Endothelial cell of umbilical vein (primary cell): ENCODE results near the gene MCC. TPM values are rescaled to one million over a fixed set of nuclear protein-coding genes. Genes with fewer than 3 reads are reported as not detected.

ENCODE experiments used
- BruUV-seq: library from RNA; stranded (reverse); fragments of 400-500 nt; replicated peaks from 2 replicates; lab custom pipeline; 2021; lab: Mats Ljungman, UMichigan
- CTCF ChIA-PET: fragments of 300-600, 350-600 bp; sonication (Branson Sonifier 250); formaldehyde crosslinking; loops from one replicate; lab custom pipeline; 2021; ENCODE audit warnings: antibody characterized with exemption, inconsistent platforms; lab: Charles Lee
- POLR2A ChIA-PET: fragments of 300-600, 350-600 bp; sonication (Branson Sonifier 250); formaldehyde crosslinking; loops from one replicate; lab custom pipeline; 2021; ENCODE audit warnings: antibody characterized with exemption, inconsistent platforms; lab: Charles Lee
- DNase-seq: peaks from one replicate; pipeline ENCODE4 v3.0.0-alpha.2; 2011; ENCODE audit warnings: low read depth, low spot score
- FAIRE-seq: peaks from 2 replicates; lab custom pipeline; 2011; peaks lifted over from hg19 to GRCh38; lab: Jason Lieb, UNC
- H2AFZ ChIP-seq: 2 replicates; pipeline ENCODE4 v1.6.0; 2012; ENCODE audit warnings: low read depth, low read length, control low read depth, inconsistent platforms
- H3K27ac ChIP-seq: 2 replicates; pipeline ENCODE4 v1.5.1; 2011; ENCODE audit warnings: low read depth, mild to moderate bottlenecking, control low read depth, low read length, moderate library complexity; ENCODE audit not compliant: insufficient read depth
- H3K27me3 ChIP-seq, 2 experiments: 2 replicates each; pipeline versions ENCODE4 v1.6.0 to v1.6.1; 2011; ENCODE audit warnings: low read length in 2 of 2, mixed read lengths in 1 of 2; ENCODE audit not compliant: control insufficient read depth in 2 of 2, insufficient read depth in 2 of 2
- H3K36me3 ChIP-seq, 2 experiments: 2 replicates in 1 of 2; 3 replicates in 1 of 2; pipeline ENCODE4 v1.5.1; 2011; ENCODE audit warnings: low read length in 2 of 2, mild to moderate bottlenecking in 1 of 2, moderate library complexity in 1 of 2; ENCODE audit not compliant: control insufficient read depth in 2 of 2, insufficient read depth in 2 of 2; ENCODE audit errors: extremely low read depth in 1 of 2
- H3K4me1 ChIP-seq: 3 replicates; pipeline ENCODE4 v1.5.1; 2011; ENCODE audit warnings: mild to moderate bottlenecking, low read length; ENCODE audit not compliant: control insufficient read depth, insufficient read depth; ENCODE audit errors: extremely low read depth
- H3K4me2 ChIP-seq: 2 replicates; pipeline ENCODE4 v1.6.1; 2011; ENCODE audit warnings: low read length, control low read depth, mixed read lengths; ENCODE audit not compliant: insufficient read depth
- H3K4me3 ChIP-seq, 3 experiments: fragments of 200-600 bp in 1 of 3; sonication (generic), shearing (Covaris generic) in 1 of 3; replicated peaks in 1 of 3; 2 replicates each; pipeline ENCODE4 v1.5.1; 2011 to 2016; ENCODE audit warnings: control low read depth in 3 of 3, low read length in 3 of 3, mild to moderate bottlenecking in 2 of 3, inconsistent platforms in 1 of 3, low read depth in 1 of 3, moderate library complexity in 1 of 3; ENCODE audit not compliant: insufficient read depth in 1 of 3
- H3K79me2 ChIP-seq: 2 replicates; pipeline ENCODE4 v1.6.0; 2012; ENCODE audit warnings: low read length, inconsistent platforms; ENCODE audit not compliant: control insufficient read depth, insufficient read depth
- H3K9ac ChIP-seq: replicated peaks from 2 replicates; pipeline ENCODE3; 2011; ENCODE audit warnings: low read length, control low read depth; ENCODE audit not compliant: insufficient read depth; ENCODE audit errors: extremely low read depth
- H3K9me1 ChIP-seq: replicated peaks from 3 replicates; pipeline ENCODE4 v1.6.0; 2011; ENCODE audit warnings: mild to moderate bottlenecking, low read length; ENCODE audit not compliant: control insufficient read depth, insufficient read depth; ENCODE audit errors: extremely low read depth
- H3K9me3 ChIP-seq: replicated peaks from 2 replicates; pipeline ENCODE4 v1.5.1; 2012; ENCODE audit warnings: low read length, inconsistent platforms; ENCODE audit not compliant: control insufficient read depth, insufficient read depth
- H4K20me1 ChIP-seq: replicated peaks from 2 replicates; pipeline ENCODE3; 2011; ENCODE audit warnings: mild to moderate bottlenecking, low read length; ENCODE audit not compliant: control insufficient read depth, insufficient read depth; ENCODE audit errors: extremely low read depth
- CTCF ChIP-seq, 2 donors: IDR thresholded peaks; 1 replicate in 1 of 2; 2 replicates in 1 of 2; pipeline ENCODE4 v1.5.1; 2011; ENCODE audit warnings: low read length in 2 of 2, mild to moderate bottlenecking in 2 of 2, moderate library complexity in 2 of 2, control low read depth in 1 of 2, inconsistent platforms in 1 of 2, low read depth in 1 of 2; ENCODE audit not compliant: insufficient read depth in 1 of 2; ENCODE audit errors: extremely low read depth in 1 of 2
- EZH2 ChIP-seq: IDR thresholded peaks from 2 replicates; pipeline ENCODE4 v1.6.1; 2012; ENCODE audit warnings: borderline replicate concordance, low read depth, mild to moderate bottlenecking, moderate library complexity, low read length, inconsistent platforms; ENCODE audit not compliant: severe bottlenecking
- FOS ChIP-seq: IDR thresholded peaks from 2 replicates; pipeline ENCODE4 v1.6.1; 2011; ENCODE audit warnings: mild to moderate bottlenecking, low read length, moderate library complexity, borderline replicate concordance; ENCODE audit not compliant: insufficient read depth
- GATA2 ChIP-seq: IDR thresholded peaks from 2 replicates; pipeline ENCODE4 v1.7.0; 2011; ENCODE audit warnings: low read depth, mild to moderate bottlenecking, moderate library complexity, mixed read lengths, low read length; ENCODE audit not compliant: insufficient read length, insufficient read depth
- JUN ChIP-seq: IDR thresholded peaks from 2 replicates; pipeline ENCODE4 v1.6.1; 2011; ENCODE audit warnings: borderline replicate concordance, low read depth; ENCODE audit not compliant: insufficient read length, insufficient read depth
- MAX ChIP-seq: IDR thresholded peaks from 2 replicates; pipeline ENCODE4 v1.6.1; 2011; ENCODE audit not compliant: insufficient read depth, insufficient read length
- MYC ChIP-seq: IDR thresholded peaks from one replicate; pipeline ENCODE4 v1.6.1; 2011; ENCODE audit warnings: mild to moderate bottlenecking, low read depth, low read length
- POLR2A ChIP-seq: IDR thresholded peaks from 2 replicates; pipeline ENCODE4 v1.6.1; 2012; ENCODE audit warnings: low read depth, mild to moderate bottlenecking, control low read depth, low read length
- POLR2AphosphoS5 ChIP-seq: IDR thresholded peaks from 2 replicates; pipeline ENCODE4 v1.6.1; 2012; ENCODE audit warnings: low read depth, mild to moderate bottlenecking, control low read depth, low read length, moderate library complexity; ENCODE audit not compliant: insufficient read depth
- dilution Hi-C: fragments of 300-500 bp; cut with MboI; formaldehyde crosslinking; loops from one replicate; pipeline ENCODE4 v1.15.0; 2019; ENCODE audit warnings: low sequenced_read_pairs; ENCODE audit not compliant: extremely low pct_ligation_motif_present
- intact Hi-C: fragments of 100-400 bp; cut with micrococcal nuclease; formaldehyde crosslinking; loops from one replicate; pipeline ENCODE4 v1.10.0; 2022
- polyA plus RNA-seq, 4 experiments: library from polyadenylated mRNA; depleted of rRNA in 3 of 4; stranded (reverse) in 3 of 4; unstranded in 1 of 4; fragments of >200 nt; gene quantifications; 2 replicates each; pipeline versions ENCODE4 v1.2.1 to v1.2.3, GENCODE V29; 2011 to 2012; ENCODE audit warnings: missing spikeins in 1 of 4
- total RNA-seq: library from RNA; stranded (reverse); gene quantifications from 2 replicates; pipeline ENCODE4 v1.2.3, GENCODE V29; 2021

The MCC gene
- total and polyA plus RNA-seq, 2 donors (not counting 3 experiments of a cell fraction or from before 2014, with no cell fraction given), result 6.9 to 27.5 TPM

DNA sequence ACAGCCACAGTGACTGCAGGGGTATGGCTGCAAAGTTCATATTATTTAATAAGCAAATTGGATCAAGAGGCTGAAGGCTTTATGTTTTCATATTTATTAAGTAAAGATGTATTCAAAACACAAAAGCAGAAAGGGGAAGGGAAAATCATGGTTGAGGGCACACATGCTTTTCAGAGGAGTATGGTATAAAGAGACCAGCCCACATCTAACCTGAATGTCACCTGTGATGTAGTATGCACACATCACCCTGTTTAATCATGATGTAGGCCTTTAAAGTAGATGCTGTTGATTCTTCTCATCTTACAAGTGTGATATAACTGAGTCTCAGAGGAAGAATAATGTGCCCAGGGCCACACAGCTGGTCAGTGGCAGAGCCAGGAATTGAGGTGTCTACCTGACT, 299.8 kb downstream of the MCC start:
- Histone ChIP-seq H3K27ac (no peak overlapping the region), H3K4me2 (no peak overlapping the region), H2AFZ (no peak overlapping the region), H3K36me3 (no peaks in the 10 kb centered on the region), H3K27me3 (no peaks in the 10 kb centered on the region), H3K9ac (no peak overlapping the region), H3K4me3 (no peak overlapping the region), H3K4me1 (no peaks in the 10 kb centered on the region), H3K9me3 (no peaks in the 10 kb centered on the region), H3K9me1 (no peaks in the 10 kb centered on the region), H4K20me1 (no peaks in the 10 kb centered on the region), H3K79me2 (no peaks in the 10 kb centered on the region)
- intact Hi-C loops (no loop called here), dilution Hi-C loops (no loop called here)
- BruUV-seq, result no TSS peak
- ChIA-PET CTCF (interaction anchor here (0.8 to 1.1 kb wide), 2 partner anchors 13 to 31 kb away, joined by 3 read pairs; no protein-coding TSS in a partner anchor), POLR2A (no interaction called here)
- TF ChIP-seq MAX (no peak), EZH2 (no peak), FOS (no peak), MYC (no peak), JUN (no peak), GATA2 (no peak), CTCF (IDR thresholded peaks at IDR 0.05; ENCODE audit: extremely low read depth in 1 of 2, insufficient read depth in 1 of 2, low read depth in 1 of 2, low read length in 2 of 2) (no peak), POLR2AphosphoS5 (no peak), POLR2A (no peak)
- no peak for FAIRE-seq
- no peak for DNase-seq
